AG10803 (cell line): ENCODE results near the gene CRACDL.

Experiments
- DNase-seq: peaks from one replicate; pipeline ENCODE4 v3.0.0; 2010; ENCODE audit warnings: low read depth
- H3K4me3 ChIP-seq: 2 replicates; pipeline ENCODE4 v1.5.1; 2011; ENCODE audit warnings: mild to moderate bottlenecking, low read length, control low read depth
- CTCF ChIP-seq: conservative IDR thresholded peaks from 2 replicates; pipeline ENCODE4 v1.5.1; 2011; ENCODE audit warnings: mild to moderate bottlenecking, low read length, control low read depth, inconsistent platforms

CRACDL gene

DNA sequence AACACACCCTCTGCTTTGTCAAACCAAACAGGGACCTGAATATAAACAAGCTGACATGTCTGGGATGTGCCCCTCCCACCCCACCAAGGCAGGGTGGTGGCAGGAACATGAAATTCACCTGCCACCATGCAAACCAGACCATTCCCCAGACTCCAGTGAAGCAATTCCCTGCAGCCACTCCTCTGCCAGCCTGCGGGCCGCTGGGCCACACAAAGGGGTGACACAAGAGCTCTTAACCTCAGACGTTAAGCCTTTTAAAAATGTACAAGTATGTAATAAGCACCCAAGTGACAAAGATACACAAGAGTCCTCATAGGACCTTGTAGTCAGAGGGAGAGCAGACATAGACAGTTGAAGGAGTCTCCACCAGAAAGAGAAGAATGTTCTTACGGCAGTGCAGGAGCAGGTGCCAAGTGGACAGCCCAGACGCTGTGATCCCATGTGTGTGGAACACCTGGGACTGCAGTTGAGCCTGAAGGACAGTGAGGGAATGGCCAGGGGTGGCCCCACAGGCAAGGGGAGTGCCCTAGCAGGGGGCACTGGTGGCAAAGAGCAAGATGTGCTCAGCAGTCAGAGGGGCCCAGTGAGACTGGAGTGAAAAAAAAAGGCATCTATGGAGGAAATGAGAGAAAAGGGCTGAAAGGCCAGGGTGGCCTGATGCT is 36.9 kb downstream of the CRACDL start:
- TF ChIP-seq CTCF = no peak
- H3K4me3 ChIP-seq = no peak overlapping the region
- DNase-seq = no peak

DNA sequence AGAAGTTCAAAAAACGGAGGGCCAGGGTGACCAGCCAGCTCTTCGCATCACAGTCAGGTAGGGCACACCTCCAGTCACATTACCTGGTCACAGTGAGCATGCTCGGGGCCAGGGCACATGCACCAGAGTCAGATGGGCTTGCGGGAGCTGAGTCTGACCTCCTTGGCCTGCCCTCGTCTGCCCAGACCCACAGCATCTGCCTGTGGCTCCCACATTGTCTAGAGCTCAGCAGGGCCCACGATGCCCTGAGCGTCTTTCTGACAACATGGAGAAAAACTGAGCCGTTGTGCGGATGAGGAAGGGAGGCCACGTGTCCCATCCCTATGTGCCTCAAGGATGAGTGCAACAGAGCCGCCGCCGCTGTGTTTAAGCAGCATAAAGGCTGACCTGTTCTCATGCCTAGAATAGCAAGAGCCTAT is 37.6 kb downstream of the CRACDL start:
- H3K4me3 ChIP-seq = no peak overlapping the region
- no peak for DNase-seq
- no peak for TF ChIP-seq CTCF

- no peak for TF ChIP-seq CTCF
- H3K4me3 ChIP-seq = no peak overlapping the region
- DNase-seq = no peak
Observed at GRCh38 chr2:98897746-98898145, 38.3 kb downstream of the CRACDL start.

DNA sequence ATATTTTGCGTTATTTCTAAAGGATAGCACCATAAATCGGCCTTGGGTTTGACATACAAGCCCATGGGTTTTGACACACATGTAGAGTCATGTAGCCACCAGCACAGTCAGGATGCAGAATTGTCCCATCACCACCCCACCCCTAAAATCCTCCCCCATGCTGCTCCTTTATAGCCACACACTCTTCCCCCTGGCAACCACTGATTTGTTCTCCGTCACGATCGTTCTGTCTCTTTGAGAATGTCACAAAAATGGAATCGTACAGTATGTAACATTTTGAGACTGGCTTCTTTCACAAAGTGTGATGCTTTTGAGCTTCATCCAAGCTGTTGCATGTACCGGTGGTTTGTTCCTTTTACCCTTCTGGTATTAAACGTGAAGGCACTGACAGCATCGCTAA is 39.1 kb downstream of the CRACDL start:
- no peak overlapping the region for H3K4me3 ChIP-seq
- TF ChIP-seq CTCF = no peak

GRCh38 chr2:98896416-98896815 is 39.6 kb downstream of the CRACDL start:
- TF ChIP-seq CTCF = no peak
- H3K4me3 ChIP-seq = no peak overlapping the region
- no peak for DNase-seq

More for the DNA sequence above, 39.1 kb downstream of the CRACDL start:
- no peak for DNase-seq

DNA sequence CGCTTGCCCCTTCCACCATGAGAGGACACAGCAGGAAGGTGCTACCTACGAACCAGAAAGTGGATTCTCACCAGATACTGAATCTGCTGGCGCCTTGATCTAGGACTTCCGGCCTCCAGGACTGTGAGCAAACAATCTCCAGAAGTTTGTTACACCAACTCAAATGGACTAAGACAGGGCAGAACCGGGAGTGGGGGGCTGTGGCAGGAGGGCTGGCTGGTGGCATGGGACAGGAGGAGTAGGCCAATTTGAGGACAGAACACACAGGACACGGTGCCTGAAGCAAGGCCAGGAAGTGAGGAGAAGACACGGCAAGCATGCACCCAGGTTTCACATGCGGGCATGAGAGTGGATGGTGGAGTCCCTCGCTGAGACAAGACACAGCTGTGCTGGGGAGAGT is 40.1 kb downstream of the CRACDL start:
- no peak for DNase-seq
- no peak for TF ChIP-seq CTCF
- no peak overlapping the region for H3K4me3 ChIP-seq

DNA sequence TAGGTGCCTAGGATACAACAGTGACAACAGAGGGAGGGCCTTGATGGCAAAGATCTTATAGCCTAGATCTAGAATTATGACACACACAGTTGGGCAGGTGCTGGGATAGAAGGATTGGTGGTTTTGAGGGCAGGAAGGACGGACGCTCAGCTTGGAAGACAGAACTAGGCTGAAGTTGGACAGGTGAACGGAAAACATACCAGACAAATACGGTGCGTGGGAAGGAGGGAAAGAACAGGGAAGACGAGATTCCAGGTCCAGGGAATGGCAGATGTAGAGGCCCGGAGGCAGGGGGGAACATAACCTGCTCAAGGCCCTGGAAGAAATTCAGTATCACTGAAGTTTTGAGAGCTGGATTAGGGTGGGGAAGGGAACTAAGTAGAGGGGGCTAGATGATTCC is 40.8 kb downstream of the CRACDL start:
- no peak for TF ChIP-seq CTCF
- no peak for DNase-seq

More for the DNA sequence above, 40.8 kb downstream of the CRACDL start:
- no peak overlapping the region for H3K4me3 ChIP-seq
